HCT116 (cell line): Measurements from ENCODE around the gene PTBP1.

Source experiments
- EZH2 ChIP-seq: fragments of 200-600 bp; sonication (generic); IDR thresholded peaks from 2 replicates; pipeline ENCODE4 v1.6.1; 2017; ENCODE audit warnings: antibody characterized with exemption, mixed run types
- EZH2phosphoT487 ChIP-seq: fragments of 200-600 bp; IDR thresholded peaks from 2 replicates; pipeline ENCODE4 v1.6.1; 2018; ENCODE audit warnings: antibody characterized with exemption, borderline replicate concordance
- POLR2A ChIP-seq: IDR thresholded peaks from 2 replicates; pipeline ENCODE4 v1.7.0; 2011; ENCODE audit warnings: borderline replicate concordance; ENCODE audit not compliant: insufficient read depth, insufficient read length; ENCODE audit errors: extremely low read depth
- POLR2AphosphoS5 ChIP-seq: IDR thresholded peaks from 2 replicates; pipeline ENCODE4 v1.6.1; 2011; ENCODE audit warnings: mild to moderate bottlenecking, low read depth, low read length, moderate library complexity
- RAD21 ChIP-seq: IDR thresholded peaks from 2 replicates; pipeline ENCODE4 v1.6.1; 2012; ENCODE audit warnings: low read depth, mild to moderate bottlenecking
- SIN3A ChIP-seq: IDR thresholded peaks from 2 replicates; pipeline ENCODE4 v1.6.1; 2012; ENCODE audit warnings: low read depth
- SP1 ChIP-seq: IDR thresholded peaks from 2 replicates; pipeline ENCODE4 v1.6.1; 2012; ENCODE audit warnings: low read depth
- YY1 ChIP-seq: IDR thresholded peaks from 2 replicates; pipeline ENCODE4 v1.6.1; 2011; ENCODE audit warnings: low read length, low read depth, moderate library complexity, mild to moderate bottlenecking; ENCODE audit not compliant: insufficient replicate concordance; ENCODE audit errors: extremely low read depth
- TF ChIP-seq, protein P1 (sequence below), 3 experiments: fragments of 200-600 bp in 1 of 3; sonication (generic) in 1 of 3; IDR thresholded peaks in 2 of 3; conservative IDR thresholded peaks in 1 of 3; 2 replicates each; pipeline ENCODE4 v1.5.1; 2012 to 2017; ENCODE audit warnings: low read depth in 2 of 3, low read length in 2 of 3, antibody characterized with exemption in 1 of 3, borderline replicate concordance in 1 of 3, control low read depth in 1 of 3, mild to moderate bottlenecking in 1 of 3, mixed read lengths in 1 of 3, mixed run types in 1 of 3, moderate library complexity in 1 of 3; ENCODE audit not compliant: insufficient read depth in 1 of 3
- TF ChIP-seq, protein P2 (sequence below): IDR thresholded peaks from 2 replicates; pipeline ENCODE4 v1.6.1; 2011; ENCODE audit warnings: mild to moderate bottlenecking, low read length, moderate library complexity; ENCODE audit not compliant: insufficient replicate concordance; ENCODE audit errors: extremely low read depth
- TF ChIP-seq, protein P3 (sequence below): IDR thresholded peaks from 2 replicates; pipeline ENCODE4 v1.6.1; 2012; ENCODE audit warnings: low read depth

DNA sequence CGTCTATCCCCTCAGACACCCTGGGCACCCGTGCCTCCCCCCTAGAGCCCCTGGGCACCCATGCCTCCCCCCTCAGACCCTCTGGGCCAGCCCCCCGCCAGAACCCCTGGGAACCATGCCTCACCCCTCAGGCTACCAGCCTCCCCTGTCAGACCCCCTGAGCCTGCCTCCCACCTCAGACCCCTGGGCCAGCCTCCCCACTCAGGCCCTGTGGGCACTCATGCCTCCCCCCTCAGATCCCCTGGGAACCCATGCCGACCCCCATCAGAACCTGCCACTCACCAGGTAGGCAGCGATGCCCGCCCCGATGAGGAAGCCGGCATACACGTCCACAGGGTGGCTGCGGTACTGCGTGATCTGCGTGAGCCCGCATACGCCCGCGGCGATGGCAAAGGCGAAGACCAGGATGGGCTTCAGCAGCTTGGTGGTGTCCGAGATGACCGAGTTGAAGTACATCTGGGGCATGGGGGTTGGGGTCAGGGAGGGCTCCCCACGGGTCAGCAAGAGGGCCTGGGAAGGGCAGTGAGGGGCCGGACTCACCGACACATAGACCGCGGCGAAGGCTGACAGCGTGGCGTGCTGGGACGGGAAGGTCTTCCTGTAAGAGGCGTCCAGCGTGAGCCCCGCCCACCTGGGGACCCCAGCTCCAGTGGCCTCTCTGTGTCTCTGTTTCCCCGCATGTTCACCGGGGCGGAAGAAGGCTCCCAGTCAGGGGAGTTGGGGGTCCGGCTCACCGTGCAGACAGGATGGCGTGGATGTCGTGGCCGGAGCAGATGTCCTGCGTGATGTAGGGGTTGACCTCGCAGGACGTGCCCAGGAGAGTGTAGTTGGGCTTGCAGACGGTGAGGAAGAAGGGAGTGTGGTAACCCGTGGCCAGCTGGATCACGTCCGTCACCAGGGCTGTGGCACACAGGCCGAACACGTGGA, 17.2 kb downstream of the PTBP1 start:
- TF ChIP-seq EZH2phosphoT487 (no peak), POLR2A (no peak), SIN3A (no peak), SP1 (no peak), EZH2 (no peak), POLR2AphosphoS5 (no peak), YY1 (no peak), RAD21 (no peak)
- TF ChIP-seq, protein P1, sequence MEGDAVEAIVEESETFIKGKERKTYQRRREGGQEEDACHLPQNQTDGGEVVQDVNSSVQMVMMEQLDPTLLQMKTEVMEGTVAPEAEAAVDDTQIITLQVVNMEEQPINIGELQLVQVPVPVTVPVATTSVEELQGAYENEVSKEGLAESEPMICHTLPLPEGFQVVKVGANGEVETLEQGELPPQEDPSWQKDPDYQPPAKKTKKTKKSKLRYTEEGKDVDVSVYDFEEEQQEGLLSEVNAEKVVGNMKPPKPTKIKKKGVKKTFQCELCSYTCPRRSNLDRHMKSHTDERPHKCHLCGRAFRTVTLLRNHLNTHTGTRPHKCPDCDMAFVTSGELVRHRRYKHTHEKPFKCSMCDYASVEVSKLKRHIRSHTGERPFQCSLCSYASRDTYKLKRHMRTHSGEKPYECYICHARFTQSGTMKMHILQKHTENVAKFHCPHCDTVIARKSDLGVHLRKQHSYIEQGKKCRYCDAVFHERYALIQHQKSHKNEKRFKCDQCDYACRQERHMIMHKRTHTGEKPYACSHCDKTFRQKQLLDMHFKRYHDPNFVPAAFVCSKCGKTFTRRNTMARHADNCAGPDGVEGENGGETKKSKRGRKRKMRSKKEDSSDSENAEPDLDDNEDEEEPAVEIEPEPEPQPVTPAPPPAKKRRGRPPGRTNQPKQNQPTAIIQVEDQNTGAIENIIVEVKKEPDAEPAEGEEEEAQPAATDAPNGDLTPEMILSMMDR (IDR thresholded peaks at IDR 0.05 in 2 of 3, conservative IDR thresholded peaks at IDR 0.05 in 1 of 3; ENCODE audit: borderline replicate concordance in 1 of 3, insufficient read depth in 1 of 3, low read depth in 2 of 3, low read length in 2 of 3): no peak
- TF ChIP-seq, protein P2, sequence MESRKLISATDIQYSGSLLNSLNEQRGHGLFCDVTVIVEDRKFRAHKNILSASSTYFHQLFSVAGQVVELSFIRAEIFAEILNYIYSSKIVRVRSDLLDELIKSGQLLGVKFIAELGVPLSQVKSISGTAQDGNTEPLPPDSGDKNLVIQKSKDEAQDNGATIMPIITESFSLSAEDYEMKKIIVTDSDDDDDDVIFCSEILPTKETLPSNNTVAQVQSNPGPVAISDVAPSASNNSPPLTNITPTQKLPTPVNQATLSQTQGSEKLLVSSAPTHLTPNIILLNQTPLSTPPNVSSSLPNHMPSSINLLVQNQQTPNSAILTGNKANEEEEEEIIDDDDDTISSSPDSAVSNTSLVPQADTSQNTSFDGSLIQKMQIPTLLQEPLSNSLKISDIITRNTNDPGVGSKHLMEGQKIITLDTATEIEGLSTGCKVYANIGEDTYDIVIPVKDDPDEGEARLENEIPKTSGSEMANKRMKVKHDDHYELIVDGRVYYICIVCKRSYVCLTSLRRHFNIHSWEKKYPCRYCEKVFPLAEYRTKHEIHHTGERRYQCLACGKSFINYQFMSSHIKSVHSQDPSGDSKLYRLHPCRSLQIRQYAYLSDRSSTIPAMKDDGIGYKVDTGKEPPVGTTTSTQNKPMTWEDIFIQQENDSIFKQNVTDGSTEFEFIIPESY: no peak
- TF ChIP-seq, protein P3, sequence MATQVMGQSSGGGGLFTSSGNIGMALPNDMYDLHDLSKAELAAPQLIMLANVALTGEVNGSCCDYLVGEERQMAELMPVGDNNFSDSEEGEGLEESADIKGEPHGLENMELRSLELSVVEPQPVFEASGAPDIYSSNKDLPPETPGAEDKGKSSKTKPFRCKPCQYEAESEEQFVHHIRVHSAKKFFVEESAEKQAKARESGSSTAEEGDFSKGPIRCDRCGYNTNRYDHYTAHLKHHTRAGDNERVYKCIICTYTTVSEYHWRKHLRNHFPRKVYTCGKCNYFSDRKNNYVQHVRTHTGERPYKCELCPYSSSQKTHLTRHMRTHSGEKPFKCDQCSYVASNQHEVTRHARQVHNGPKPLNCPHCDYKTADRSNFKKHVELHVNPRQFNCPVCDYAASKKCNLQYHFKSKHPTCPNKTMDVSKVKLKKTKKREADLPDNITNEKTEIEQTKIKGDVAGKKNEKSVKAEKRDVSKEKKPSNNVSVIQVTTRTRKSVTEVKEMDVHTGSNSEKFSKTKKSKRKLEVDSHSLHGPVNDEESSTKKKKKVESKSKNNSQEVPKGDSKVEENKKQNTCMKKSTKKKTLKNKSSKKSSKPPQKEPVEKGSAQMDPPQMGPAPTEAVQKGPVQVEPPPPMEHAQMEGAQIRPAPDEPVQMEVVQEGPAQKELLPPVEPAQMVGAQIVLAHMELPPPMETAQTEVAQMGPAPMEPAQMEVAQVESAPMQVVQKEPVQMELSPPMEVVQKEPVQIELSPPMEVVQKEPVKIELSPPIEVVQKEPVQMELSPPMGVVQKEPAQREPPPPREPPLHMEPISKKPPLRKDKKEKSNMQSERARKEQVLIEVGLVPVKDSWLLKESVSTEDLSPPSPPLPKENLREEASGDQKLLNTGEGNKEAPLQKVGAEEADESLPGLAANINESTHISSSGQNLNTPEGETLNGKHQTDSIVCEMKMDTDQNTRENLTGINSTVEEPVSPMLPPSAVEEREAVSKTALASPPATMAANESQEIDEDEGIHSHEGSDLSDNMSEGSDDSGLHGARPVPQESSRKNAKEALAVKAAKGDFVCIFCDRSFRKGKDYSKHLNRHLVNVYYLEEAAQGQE: no peak
